ENCODE measurements around the gene ACTRT1.

The ACTRT1 gene
- long read RNA-seq: 0 reads

DNA sequence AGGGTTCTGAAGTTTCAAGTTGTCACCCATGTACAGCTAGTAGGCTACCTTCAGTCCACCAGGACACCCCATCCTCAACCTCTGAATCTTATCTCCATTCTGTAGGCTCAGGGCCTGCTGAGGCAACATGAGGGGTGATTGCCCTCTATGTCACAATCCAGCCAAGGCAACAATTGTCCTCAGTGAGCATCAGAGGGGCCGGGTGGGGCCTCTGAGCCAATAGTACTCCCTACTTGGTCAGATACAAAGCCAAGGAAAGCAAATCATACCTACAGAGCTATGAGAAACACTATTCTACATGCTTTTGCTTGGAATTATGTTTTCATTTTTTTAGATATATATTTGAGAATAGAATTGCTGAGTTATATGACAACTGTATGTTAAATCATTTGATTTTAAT, at the start of gene ACTRT1:
Gene ACTRT1, minus strand, starts transcription at position 101 of the 400 bp plus-strand sequence. CDS start 197 bp downstream, outside the sequence.
- Histone ChIP-seq H3K27me3 (ENCODE audit: insufficient read depth, poor library complexity, severe bottlenecking) (no peaks in the 10 kb centered on the region), H3K27ac (replicated peaks) (no peak within 1 kb of the TSS), H3K4me3 (replicated peaks; ENCODE audit: insufficient read depth, low read length) (no peak within 1 kb of the TSS)
- TF ChIP-seq GABPA (IDR thresholded peaks at IDR 0.05; ENCODE audit: low read depth): no peak
- no peak for TF ChIP-seq SPI1 (IDR thresholded peaks at IDR 0.05; ENCODE audit: borderline replicate concordance, low read depth)
- TF ChIP-seq, protein P1, sequence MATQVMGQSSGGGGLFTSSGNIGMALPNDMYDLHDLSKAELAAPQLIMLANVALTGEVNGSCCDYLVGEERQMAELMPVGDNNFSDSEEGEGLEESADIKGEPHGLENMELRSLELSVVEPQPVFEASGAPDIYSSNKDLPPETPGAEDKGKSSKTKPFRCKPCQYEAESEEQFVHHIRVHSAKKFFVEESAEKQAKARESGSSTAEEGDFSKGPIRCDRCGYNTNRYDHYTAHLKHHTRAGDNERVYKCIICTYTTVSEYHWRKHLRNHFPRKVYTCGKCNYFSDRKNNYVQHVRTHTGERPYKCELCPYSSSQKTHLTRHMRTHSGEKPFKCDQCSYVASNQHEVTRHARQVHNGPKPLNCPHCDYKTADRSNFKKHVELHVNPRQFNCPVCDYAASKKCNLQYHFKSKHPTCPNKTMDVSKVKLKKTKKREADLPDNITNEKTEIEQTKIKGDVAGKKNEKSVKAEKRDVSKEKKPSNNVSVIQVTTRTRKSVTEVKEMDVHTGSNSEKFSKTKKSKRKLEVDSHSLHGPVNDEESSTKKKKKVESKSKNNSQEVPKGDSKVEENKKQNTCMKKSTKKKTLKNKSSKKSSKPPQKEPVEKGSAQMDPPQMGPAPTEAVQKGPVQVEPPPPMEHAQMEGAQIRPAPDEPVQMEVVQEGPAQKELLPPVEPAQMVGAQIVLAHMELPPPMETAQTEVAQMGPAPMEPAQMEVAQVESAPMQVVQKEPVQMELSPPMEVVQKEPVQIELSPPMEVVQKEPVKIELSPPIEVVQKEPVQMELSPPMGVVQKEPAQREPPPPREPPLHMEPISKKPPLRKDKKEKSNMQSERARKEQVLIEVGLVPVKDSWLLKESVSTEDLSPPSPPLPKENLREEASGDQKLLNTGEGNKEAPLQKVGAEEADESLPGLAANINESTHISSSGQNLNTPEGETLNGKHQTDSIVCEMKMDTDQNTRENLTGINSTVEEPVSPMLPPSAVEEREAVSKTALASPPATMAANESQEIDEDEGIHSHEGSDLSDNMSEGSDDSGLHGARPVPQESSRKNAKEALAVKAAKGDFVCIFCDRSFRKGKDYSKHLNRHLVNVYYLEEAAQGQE (IDR thresholded peaks at IDR 0.05; ENCODE audit: insufficient replicate concordance, low read depth): no peak
- TF ChIP-seq POLR2AphosphoS5 (IDR thresholded peaks at IDR 0.05; ENCODE audit: low read depth): no peak
- TF ChIP-seq, protein P2, sequence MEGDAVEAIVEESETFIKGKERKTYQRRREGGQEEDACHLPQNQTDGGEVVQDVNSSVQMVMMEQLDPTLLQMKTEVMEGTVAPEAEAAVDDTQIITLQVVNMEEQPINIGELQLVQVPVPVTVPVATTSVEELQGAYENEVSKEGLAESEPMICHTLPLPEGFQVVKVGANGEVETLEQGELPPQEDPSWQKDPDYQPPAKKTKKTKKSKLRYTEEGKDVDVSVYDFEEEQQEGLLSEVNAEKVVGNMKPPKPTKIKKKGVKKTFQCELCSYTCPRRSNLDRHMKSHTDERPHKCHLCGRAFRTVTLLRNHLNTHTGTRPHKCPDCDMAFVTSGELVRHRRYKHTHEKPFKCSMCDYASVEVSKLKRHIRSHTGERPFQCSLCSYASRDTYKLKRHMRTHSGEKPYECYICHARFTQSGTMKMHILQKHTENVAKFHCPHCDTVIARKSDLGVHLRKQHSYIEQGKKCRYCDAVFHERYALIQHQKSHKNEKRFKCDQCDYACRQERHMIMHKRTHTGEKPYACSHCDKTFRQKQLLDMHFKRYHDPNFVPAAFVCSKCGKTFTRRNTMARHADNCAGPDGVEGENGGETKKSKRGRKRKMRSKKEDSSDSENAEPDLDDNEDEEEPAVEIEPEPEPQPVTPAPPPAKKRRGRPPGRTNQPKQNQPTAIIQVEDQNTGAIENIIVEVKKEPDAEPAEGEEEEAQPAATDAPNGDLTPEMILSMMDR (IDR thresholded peaks at IDR 0.05; ENCODE audit: insufficient read depth, low read length): no peak
- DNase-seq (ENCODE audit: low read depth in 1 of 2, low spot score in 1 of 2): no peak

DNA sequence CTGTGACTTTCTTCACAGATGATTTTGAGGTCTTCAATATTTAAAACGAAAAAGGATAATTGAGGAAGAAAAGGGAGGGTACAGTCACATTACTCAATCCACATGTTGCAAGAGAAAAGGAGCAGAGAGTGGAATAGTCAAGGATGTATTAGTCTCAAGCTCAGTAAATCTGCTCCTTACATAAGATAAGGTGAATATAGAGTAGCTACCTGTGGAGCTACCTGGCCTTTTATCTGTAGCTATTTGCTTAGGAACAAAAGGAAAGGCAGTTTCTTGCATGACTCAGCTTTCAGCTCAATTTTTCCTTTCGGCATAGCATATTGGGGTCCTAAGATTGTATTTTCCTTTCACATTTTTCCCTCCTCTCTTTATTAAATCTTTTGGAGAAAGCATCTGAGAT, 26.3 kb upstream of the ACTRT1 start:
- no peak for TF ChIP-seq SPI1 (IDR thresholded peaks at IDR 0.05; ENCODE audit: borderline replicate concordance, low read depth)
- TF ChIP-seq POLR2AphosphoS5 (IDR thresholded peaks at IDR 0.05; ENCODE audit: low read depth): no peak
- TF ChIP-seq, protein P2 (IDR thresholded peaks at IDR 0.05; ENCODE audit: insufficient read depth, low read length): no peak
- no peak for TF ChIP-seq GABPA (IDR thresholded peaks at IDR 0.05; ENCODE audit: low read depth)
- TF ChIP-seq, protein P1 (IDR thresholded peaks at IDR 0.05; ENCODE audit: insufficient replicate concordance, low read depth): no peak
- DNase-seq (ENCODE audit: low read depth in 1 of 2, low spot score in 1 of 2): no peak
- Histone ChIP-seq H3K4me3 (replicated peaks; ENCODE audit: insufficient read depth, low read length) (no peak overlapping the region), H3K27me3 (ENCODE audit: insufficient read depth, poor library complexity, severe bottlenecking) (no peaks in the 10 kb centered on the region), H3K27ac (replicated peaks) (no peak overlapping the region)

DNA sequence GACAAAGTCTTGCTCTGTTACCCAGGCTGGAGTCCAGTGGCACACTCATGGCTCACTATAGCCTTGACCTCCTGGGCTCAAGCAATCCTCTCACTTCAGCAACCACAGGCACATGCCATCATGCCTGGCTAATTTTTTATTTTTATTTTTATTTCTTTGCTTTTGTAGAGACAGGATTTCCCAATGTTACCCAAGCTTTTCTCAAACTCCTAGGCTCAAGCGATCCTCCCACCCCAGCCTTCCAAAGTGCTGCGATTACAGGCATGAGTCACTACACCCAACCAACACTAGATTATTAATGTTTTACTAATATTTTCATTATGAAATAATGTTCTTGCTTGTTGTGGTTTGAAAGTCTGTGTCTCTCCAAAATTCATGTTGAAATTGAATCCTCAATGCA, 5.2 kb upstream of the ACTRT1 start:
- TF ChIP-seq, protein P1 (IDR thresholded peaks at IDR 0.05; ENCODE audit: insufficient replicate concordance, low read depth): no peak
- no peak for TF ChIP-seq GABPA (IDR thresholded peaks at IDR 0.05; ENCODE audit: low read depth)
- TF ChIP-seq POLR2AphosphoS5 (IDR thresholded peaks at IDR 0.05; ENCODE audit: low read depth): no peak
- TF ChIP-seq, protein P2 (IDR thresholded peaks at IDR 0.05; ENCODE audit: insufficient read depth, low read length): no peak
- no peak for TF ChIP-seq SPI1 (IDR thresholded peaks at IDR 0.05; ENCODE audit: borderline replicate concordance, low read depth)
- Histone ChIP-seq H3K27me3 (ENCODE audit: insufficient read depth, poor library complexity, severe bottlenecking) (no peaks in the 10 kb centered on the region), H3K27ac (replicated peaks) (no peak overlapping the region), H3K4me3 (replicated peaks; ENCODE audit: insufficient read depth, low read length) (no peak overlapping the region)
- no peak for DNase-seq (ENCODE audit: low read depth in 1 of 2, low spot score in 1 of 2)
